HL-60 (cell line): ENCODE measurements around the gene LRBA.

Experiments
- DNase-seq, 2 experiments: peaks; one replicate each; pipeline ENCODE4 v3.0.0-alpha.2; 2010 to 2020; ENCODE audit warnings: low read depth in 1 of 2, low spot score in 1 of 2
- H3K27ac ChIP-seq: fragments of 250-450 bp; sonication (Bioruptor Pico); replicated peaks from 2 replicates; pipeline ENCODE4 v1.5.1; 2020; ENCODE audit warnings: mild to moderate bottlenecking, moderate library complexity
- H3K27me3 ChIP-seq: fragments of 250-450 bp; sonication (Bioruptor Pico); 2 replicates; pipeline ENCODE4 v1.5.1; 2021; ENCODE audit warnings: mild to moderate bottlenecking, moderate library complexity; ENCODE audit not compliant: insufficient read depth, poor library complexity, severe bottlenecking
- H3K4me3 ChIP-seq: replicated peaks from 2 replicates; pipeline ENCODE4 v1.5.1; 2011; ENCODE audit warnings: mild to moderate bottlenecking, control low read depth, low read length; ENCODE audit not compliant: insufficient read depth
- GABPA ChIP-seq: IDR thresholded peaks from 2 replicates; pipeline ENCODE4 v1.6.1; 2012; ENCODE audit warnings: low read depth
- POLR2AphosphoS5 ChIP-seq: IDR thresholded peaks from 2 replicates; pipeline ENCODE4 v1.6.1; 2012; ENCODE audit warnings: low read depth
- SPI1 ChIP-seq: IDR thresholded peaks from 2 replicates; pipeline ENCODE4 v1.6.1; 2012; ENCODE audit warnings: low read depth, mild to moderate bottlenecking, borderline replicate concordance
- TF ChIP-seq, protein P1 (sequence below): IDR thresholded peaks from 2 replicates; pipeline ENCODE4 v1.6.1; 2012; ENCODE audit warnings: low read depth; ENCODE audit not compliant: insufficient replicate concordance
- TF ChIP-seq, protein P2 (sequence below): IDR thresholded peaks from one replicate; pipeline ENCODE4 v1.5.1; 2011; ENCODE audit warnings: low read length, control low read depth, inconsistent platforms; ENCODE audit not compliant: insufficient read depth

LRBA gene

GRCh38 chr4:150801833-150802232 lies 213.3 kb downstream of the LRBA start:
- DNase-seq, result no peak
- TF ChIP-seq POLR2AphosphoS5 (no peak), GABPA (no peak), SPI1 (no peak)
- TF ChIP-seq, protein P1, sequence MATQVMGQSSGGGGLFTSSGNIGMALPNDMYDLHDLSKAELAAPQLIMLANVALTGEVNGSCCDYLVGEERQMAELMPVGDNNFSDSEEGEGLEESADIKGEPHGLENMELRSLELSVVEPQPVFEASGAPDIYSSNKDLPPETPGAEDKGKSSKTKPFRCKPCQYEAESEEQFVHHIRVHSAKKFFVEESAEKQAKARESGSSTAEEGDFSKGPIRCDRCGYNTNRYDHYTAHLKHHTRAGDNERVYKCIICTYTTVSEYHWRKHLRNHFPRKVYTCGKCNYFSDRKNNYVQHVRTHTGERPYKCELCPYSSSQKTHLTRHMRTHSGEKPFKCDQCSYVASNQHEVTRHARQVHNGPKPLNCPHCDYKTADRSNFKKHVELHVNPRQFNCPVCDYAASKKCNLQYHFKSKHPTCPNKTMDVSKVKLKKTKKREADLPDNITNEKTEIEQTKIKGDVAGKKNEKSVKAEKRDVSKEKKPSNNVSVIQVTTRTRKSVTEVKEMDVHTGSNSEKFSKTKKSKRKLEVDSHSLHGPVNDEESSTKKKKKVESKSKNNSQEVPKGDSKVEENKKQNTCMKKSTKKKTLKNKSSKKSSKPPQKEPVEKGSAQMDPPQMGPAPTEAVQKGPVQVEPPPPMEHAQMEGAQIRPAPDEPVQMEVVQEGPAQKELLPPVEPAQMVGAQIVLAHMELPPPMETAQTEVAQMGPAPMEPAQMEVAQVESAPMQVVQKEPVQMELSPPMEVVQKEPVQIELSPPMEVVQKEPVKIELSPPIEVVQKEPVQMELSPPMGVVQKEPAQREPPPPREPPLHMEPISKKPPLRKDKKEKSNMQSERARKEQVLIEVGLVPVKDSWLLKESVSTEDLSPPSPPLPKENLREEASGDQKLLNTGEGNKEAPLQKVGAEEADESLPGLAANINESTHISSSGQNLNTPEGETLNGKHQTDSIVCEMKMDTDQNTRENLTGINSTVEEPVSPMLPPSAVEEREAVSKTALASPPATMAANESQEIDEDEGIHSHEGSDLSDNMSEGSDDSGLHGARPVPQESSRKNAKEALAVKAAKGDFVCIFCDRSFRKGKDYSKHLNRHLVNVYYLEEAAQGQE, result no peak
- TF ChIP-seq, protein P2, sequence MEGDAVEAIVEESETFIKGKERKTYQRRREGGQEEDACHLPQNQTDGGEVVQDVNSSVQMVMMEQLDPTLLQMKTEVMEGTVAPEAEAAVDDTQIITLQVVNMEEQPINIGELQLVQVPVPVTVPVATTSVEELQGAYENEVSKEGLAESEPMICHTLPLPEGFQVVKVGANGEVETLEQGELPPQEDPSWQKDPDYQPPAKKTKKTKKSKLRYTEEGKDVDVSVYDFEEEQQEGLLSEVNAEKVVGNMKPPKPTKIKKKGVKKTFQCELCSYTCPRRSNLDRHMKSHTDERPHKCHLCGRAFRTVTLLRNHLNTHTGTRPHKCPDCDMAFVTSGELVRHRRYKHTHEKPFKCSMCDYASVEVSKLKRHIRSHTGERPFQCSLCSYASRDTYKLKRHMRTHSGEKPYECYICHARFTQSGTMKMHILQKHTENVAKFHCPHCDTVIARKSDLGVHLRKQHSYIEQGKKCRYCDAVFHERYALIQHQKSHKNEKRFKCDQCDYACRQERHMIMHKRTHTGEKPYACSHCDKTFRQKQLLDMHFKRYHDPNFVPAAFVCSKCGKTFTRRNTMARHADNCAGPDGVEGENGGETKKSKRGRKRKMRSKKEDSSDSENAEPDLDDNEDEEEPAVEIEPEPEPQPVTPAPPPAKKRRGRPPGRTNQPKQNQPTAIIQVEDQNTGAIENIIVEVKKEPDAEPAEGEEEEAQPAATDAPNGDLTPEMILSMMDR, result no peak
- H3K4me3 ChIP-seq, result no peak overlapping the region
- H3K27ac ChIP-seq, result no peak overlapping the region
- no peaks in the 10 kb centered on the region for H3K27me3 ChIP-seq

- Histone ChIP-seq H3K27ac (no peak overlapping the region), H3K27me3 (no peaks in the 10 kb centered on the region), H3K4me3 (no peak overlapping the region)
- no peak for TF ChIP-seq SPI1
- TF ChIP-seq POLR2AphosphoS5, result no peak
- TF ChIP-seq, protein P1, result no peak
- TF ChIP-seq GABPA, result no peak
- TF ChIP-seq, protein P2, result no peak
- no peak for DNase-seq
These were observed 215.9 kb downstream of the LRBA start for GRCh38 chr4:150799207-150799606.

GRCh38 chr4:150794706-150795105 lies 220.4 kb downstream of the LRBA start:
- TF ChIP-seq, protein P1, result no peak
- TF ChIP-seq SPI1 (no peak), GABPA (no peak), POLR2AphosphoS5 (no peak)
- TF ChIP-seq, protein P2, result no peak
- no peak for DNase-seq

More at GRCh38 chr4:150794706-150795105, 220.4 kb downstream of the LRBA start:
- H3K4me3 ChIP-seq, result no peak overlapping the region
- no peaks in the 10 kb centered on the region for H3K27me3 ChIP-seq
- H3K27ac ChIP-seq, result no peak overlapping the region
